ENCODE measurements around the gene OLA1. TPM values are rescaled to one million over a fixed set of nuclear protein-coding genes. Genes with fewer than 3 reads are reported as not detected.

OLA1 gene
- total and polyA plus RNA-seq, 2 of the 13 experiments (the other 11 are each of a cell fraction or from before 2014, with no cell fraction given) = 153 to 241 TPM

DNA sequence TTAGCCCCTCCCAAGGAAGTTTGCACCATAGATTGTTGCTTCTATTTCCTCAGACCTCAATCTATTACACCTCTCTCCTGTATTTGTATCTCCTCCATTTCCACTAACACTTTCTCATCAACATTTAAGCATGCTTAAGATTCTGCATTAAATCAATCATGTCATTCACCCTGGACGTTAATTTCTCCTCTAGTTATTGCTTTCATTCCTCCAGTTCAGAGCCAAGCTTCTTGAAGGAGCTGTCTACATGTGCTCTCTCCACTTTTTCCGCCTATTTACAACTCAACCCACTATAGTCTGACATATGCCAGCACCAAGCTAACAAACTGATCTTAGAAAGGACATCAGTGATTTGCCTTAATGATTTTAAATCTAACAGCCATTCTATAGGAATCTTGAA is 99.5 kb downstream of the OLA1 start:
- peaks cover 7% of the 10 kb centered on the region; the same call in 1 of the 2 replicates for H4K20me1 ChIP-seq (ENCODE audit: insufficient read depth, low read length)
- intact Hi-C loops (cut with micrococcal nuclease; ENCODE audit: unreplicated experiment) (no loop called here), in situ Hi-C loops (cut with HindIII; ENCODE audit: extremely low pct_ligation_motif_present, low pct_unique_long_range_greater_than_20kb) (no loop called here)
- ATAC-seq = no peak
- no peak overlapping the region for H3K9ac ChIP-seq (ENCODE audit: insufficient read depth, low read depth, low read length)
- H3K4me1 ChIP-seq (ENCODE audit: insufficient read depth, low read length) = no peaks in the 10 kb centered on the region
- over 99% methylated on average over 2 of the region's 2 CpGs for WGBS (ENCODE audit: low lambda C conversion rate)
- CTCF ChIA-PET (ENCODE audit: low intra/inter-chr PET ratio, low total read pairs) = no interaction called here
- no peak for TF ChIP-seq ZNF160 (CRISPR knock-in tag; IDR thresholded peaks at IDR 0.05)
- TF ChIP-seq RBM22 (optimal IDR thresholded peaks at IDR 0.05; ENCODE audit: low read length) = peak; percentile 90
- no peak for FAIRE-seq
- H3K27me3 ChIP-seq (ENCODE audit: control insufficient read depth in 1 of 2, insufficient read depth in 2 of 2, low read length in 2 of 2) = no peaks in the 10 kb centered on the region
- H3K4me3 ChIP-seq (replicated peaks in 1 of 3; ENCODE audit: insufficient read depth in 1 of 3, low read depth in 2 of 3, low read length in 3 of 3) = no peak overlapping the region
- no peak for DNase-seq (ENCODE audit: low spot score)
- peaks cover 0 to 7% of the 10 kb centered on the region in 2 experiments; a peak in 3 of 5 replicates for H3K36me3 ChIP-seq (replicated peaks in 1 of 2; ENCODE audit: control insufficient read depth in 1 of 2, insufficient read depth in 2 of 2, low read length in 2 of 2)
- BruUV-seq (replicated peaks) = no TSS peak
- H3K9me3 ChIP-seq (ENCODE audit: low read length) = no peaks in the 10 kb centered on the region
- no peak overlapping the region for H3K4me2 ChIP-seq (ENCODE audit: low read depth, low read length)
- H3K27ac ChIP-seq (ENCODE audit: extremely low read length, insufficient read depth, low read length) = no peak overlapping the region
- POLR2A ChIA-PET = no interaction called here
- no peak overlapping the region for H2AFZ ChIP-seq (ENCODE audit: low read length)
- H3K79me2 ChIP-seq (ENCODE audit: insufficient read depth, low read length) = peaks cover 25% of the 10 kb centered on the region

GRCh38 chr2:174145827-174146226 is 102.5 kb downstream of the OLA1 start:
- peaks cover 6% of the 10 kb centered on the region; the same call in 1 of the 2 replicates for H4K20me1 ChIP-seq (ENCODE audit: insufficient read depth, low read length)
- POLR2A ChIA-PET = no interaction called here
- H3K36me3 ChIP-seq (replicated peaks in 1 of 2; ENCODE audit: control insufficient read depth in 1 of 2, insufficient read depth in 2 of 2, low read length in 2 of 2) = peaks cover 0 to 7% of the 10 kb centered on the region in 2 experiments; a peak in 3 of 5 replicates
- DNase-seq (ENCODE audit: low spot score) = peak; percentile 25
- peaks cover 31% of the 10 kb centered on the region for H3K79me2 ChIP-seq (ENCODE audit: insufficient read depth, low read length)
- no peak overlapping the region for H3K4me2 ChIP-seq (ENCODE audit: low read depth, low read length)
- no peak overlapping the region for H3K4me3 ChIP-seq (replicated peaks in 1 of 3; ENCODE audit: insufficient read depth in 1 of 3, low read depth in 2 of 3, low read length in 3 of 3)
- FAIRE-seq = no peak
- peak; percentile 71 for ATAC-seq
- H3K27me3 ChIP-seq (ENCODE audit: control insufficient read depth in 1 of 2, insufficient read depth in 2 of 2, low read length in 2 of 2) = no peaks in the 10 kb centered on the region
- no peak overlapping the region for H2AFZ ChIP-seq (ENCODE audit: low read length)
- CTCF ChIA-PET (ENCODE audit: low intra/inter-chr PET ratio, low total read pairs) = no interaction called here
- intact Hi-C loops (cut with micrococcal nuclease; ENCODE audit: unreplicated experiment) (no loop called here), in situ Hi-C loops (cut with HindIII; ENCODE audit: extremely low pct_ligation_motif_present, low pct_unique_long_range_greater_than_20kb) (no loop called here)
- no peak overlapping the region for H3K27ac ChIP-seq (ENCODE audit: extremely low read length, insufficient read depth, low read length)
- WGBS (ENCODE audit: low lambda C conversion rate) = 75% methylated on average over 2 of the region's 2 CpGs
- BruUV-seq (replicated peaks) = no TSS peak
- H3K4me1 ChIP-seq (ENCODE audit: insufficient read depth, low read length) = no peaks in the 10 kb centered on the region
- H3K9ac ChIP-seq (ENCODE audit: insufficient read depth, low read depth, low read length) = no peak overlapping the region
- no peaks in the 10 kb centered on the region for H3K9me3 ChIP-seq (ENCODE audit: low read length)
- TF ChIP-seq CBX5 (CRISPR knock-in tag; IDR thresholded peaks at IDR 0.05; ENCODE audit: borderline replicate concordance) (no peak), THYN1 (CRISPR knock-in tag; IDR thresholded peaks at IDR 0.05; ENCODE audit: borderline replicate concordance, low read depth) (no peak), SMARCC2 (IDR thresholded peaks at IDR 0.05) (no peak), ZNF225 (CRISPR knock-in tag; IDR thresholded peaks at IDR 0.05) (no peak), ZNF383 (CRISPR knock-in tag; IDR thresholded peaks at IDR 0.05; ENCODE audit: borderline replicate concordance) (no peak), ZNF766 (CRISPR knock-in tag; IDR thresholded peaks at IDR 0.05; ENCODE audit: borderline replicate concordance) (no peak), HBP1 (CRISPR knock-in tag; IDR thresholded peaks at IDR 0.05; ENCODE audit: low read depth) (no peak), TBL1XR1 (IDR thresholded peaks at IDR 0.05; ENCODE audit: borderline replicate concordance, low read length, partially characterized antibody) (no peak), ZNF704 (CRISPR knock-in tag; IDR thresholded peaks at IDR 0.05; ENCODE audit: borderline replicate concordance) (no peak), CEBPB (IDR thresholded peaks at IDR 0.05; ENCODE audit: borderline replicate concordance, low read depth, low read length) (peak; percentile 94), PLSCR1 (CRISPR knock-in tag; IDR thresholded peaks at IDR 0.05; ENCODE audit: borderline replicate concordance) (no peak), ZNF343 (CRISPR knock-in tag; IDR thresholded peaks at IDR 0.05) (no peak), CEBPG (CRISPR knock-in tag; IDR thresholded peaks at IDR 0.05) (peak; percentile 95), ZNF644 (CRISPR knock-in tag; IDR thresholded peaks at IDR 0.05; ENCODE audit: low read depth) (peak; percentile 74), NFE2L1 (CRISPR knock-in tag; IDR thresholded peaks at IDR 0.05; ENCODE audit: borderline replicate concordance) (no peak)

Measured in HepG2 (cell line).